GM13977 (cell line): Measurements from ENCODE around the gene ABHD4.

Experiments used
- DNase-seq: peaks from one replicate; pipeline ENCODE4 v3.0.0; 2012; ENCODE audit warnings: low spot score
- in situ Hi-C: fragments of 300-500 bp; cut with MboI; formaldehyde crosslinking; loops from one replicate; pipeline ENCODE4 v1.12.0; 2022; ENCODE audit warnings: low sequenced_read_pairs, low pct_unique_long_range_greater_than_20kb, mixed read lengths, inconsistent platforms; ENCODE audit not compliant: unreplicated experiment
- TF ChIP-seq, protein P1 (sequence below): IDR thresholded peaks from 2 replicates; pipeline ENCODE4 v1.5.1; 2012; ENCODE audit warnings: mild to moderate bottlenecking, control low read depth; ENCODE audit not compliant: insufficient read depth; ENCODE audit errors: extremely low read depth, missing control alignments

The ABHD4 gene

DNA sequence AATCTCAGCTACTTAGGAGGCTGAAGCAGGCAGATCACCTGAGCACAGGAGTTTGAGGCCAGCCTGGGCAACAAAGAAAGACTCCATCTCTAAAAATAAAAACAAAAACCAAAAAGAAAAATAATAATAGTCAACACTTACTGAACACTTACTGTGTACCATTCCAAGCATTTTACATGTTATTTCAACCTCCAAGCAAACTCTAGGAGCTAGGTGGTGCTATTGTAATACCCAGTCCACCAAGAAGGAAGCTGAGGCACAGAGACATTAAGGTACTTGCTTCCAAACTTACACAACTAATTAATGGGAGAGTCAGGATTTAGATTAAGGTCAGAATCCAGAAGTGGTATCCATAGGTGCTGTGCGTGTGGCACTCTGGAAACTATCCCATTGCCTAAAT lies 59.8 kb downstream of the ABHD4 start:
- in situ Hi-C loops, result loop anchor here (5.0 to 10.0 kb wide), 2 partner anchors 86 to 273 kb away; no protein-coding TSS in a partner anchor
- TF ChIP-seq, protein P1, sequence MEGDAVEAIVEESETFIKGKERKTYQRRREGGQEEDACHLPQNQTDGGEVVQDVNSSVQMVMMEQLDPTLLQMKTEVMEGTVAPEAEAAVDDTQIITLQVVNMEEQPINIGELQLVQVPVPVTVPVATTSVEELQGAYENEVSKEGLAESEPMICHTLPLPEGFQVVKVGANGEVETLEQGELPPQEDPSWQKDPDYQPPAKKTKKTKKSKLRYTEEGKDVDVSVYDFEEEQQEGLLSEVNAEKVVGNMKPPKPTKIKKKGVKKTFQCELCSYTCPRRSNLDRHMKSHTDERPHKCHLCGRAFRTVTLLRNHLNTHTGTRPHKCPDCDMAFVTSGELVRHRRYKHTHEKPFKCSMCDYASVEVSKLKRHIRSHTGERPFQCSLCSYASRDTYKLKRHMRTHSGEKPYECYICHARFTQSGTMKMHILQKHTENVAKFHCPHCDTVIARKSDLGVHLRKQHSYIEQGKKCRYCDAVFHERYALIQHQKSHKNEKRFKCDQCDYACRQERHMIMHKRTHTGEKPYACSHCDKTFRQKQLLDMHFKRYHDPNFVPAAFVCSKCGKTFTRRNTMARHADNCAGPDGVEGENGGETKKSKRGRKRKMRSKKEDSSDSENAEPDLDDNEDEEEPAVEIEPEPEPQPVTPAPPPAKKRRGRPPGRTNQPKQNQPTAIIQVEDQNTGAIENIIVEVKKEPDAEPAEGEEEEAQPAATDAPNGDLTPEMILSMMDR, result peak; percentile 57
- no peak for DNase-seq

DNA sequence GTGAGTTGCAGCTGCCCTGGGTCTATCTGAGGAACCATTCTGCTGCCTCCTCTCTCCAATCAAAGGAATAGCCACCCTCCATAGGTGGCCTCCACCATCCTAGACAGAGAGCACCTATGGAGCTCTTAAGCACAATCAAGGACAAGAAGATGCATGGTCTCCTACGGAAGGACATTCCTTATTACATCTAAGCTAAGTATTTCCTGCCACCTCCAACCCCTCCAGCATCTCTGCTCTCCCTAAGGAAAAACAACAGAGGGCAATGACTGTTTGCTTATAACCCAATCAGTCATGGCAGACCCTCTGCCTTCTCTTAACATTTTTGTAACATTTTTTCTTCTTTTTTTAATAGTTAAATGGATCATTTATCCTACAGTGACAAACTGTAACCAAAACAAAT lies 60.8 kb downstream of the ABHD4 start:
- no peak for DNase-seq
- in situ Hi-C loops, result loop anchor here (5.0 to 10.0 kb wide), 2 partner anchors 87 to 274 kb away; no protein-coding TSS in a partner anchor
- TF ChIP-seq, protein P1, result no peak

DNA sequence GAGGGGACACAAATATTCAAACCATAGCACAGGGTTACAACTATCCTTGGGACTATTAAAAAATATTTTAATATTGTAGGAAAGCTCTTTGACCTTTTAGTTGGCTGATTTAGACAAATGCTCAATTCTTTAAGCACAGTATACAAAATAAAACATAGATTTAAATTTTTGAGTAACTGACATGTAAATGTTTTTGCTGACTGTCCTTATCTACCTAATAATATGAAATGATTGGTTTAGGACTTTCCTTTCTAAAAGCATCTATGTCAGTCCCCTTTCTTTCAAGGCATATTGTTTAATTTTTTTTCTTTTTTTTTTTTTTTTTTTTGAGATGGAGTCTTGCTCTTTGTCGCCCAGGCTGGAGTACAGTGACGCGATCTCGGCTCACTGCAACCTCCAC lies 62.6 kb downstream of the ABHD4 start:
- in situ Hi-C loops, result loop anchor here (10.0 kb wide), 1 partner anchor 194 kb away; no protein-coding TSS in a partner anchor
- DNase-seq, result no peak
- TF ChIP-seq, protein P1, result no peak
